ENCODE results near the gene TMED5. TPM values are rescaled to one million over a fixed set of nuclear protein-coding genes. Genes with fewer than 3 reads are reported as not detected.

TMED5 gene
- total RNA-seq, 2 experiments from 2014 or later = 29.2 to 31.6 TPM

- Mint-ChIP-seq H3K36me3 (ENCODE audit: low read depth) (peaks cover 17% of the 10 kb centered on the region), H3K4me1 (ENCODE audit: low read depth) (no peaks in the 10 kb centered on the region), H3K4me3 (no peak overlapping the region), H3K27me3 (no peaks in the 10 kb centered on the region), H3K9me3 (no peaks in the 10 kb centered on the region), H3K27ac (no peak overlapping the region)
- ATAC-seq (no peak), DNase-seq (no peak)
- ChIA-PET CTCF (interaction anchor here (1.0 kb wide), 1 partner anchor 131 kb away, joined by 4 read pairs; no protein-coding TSS in a partner anchor), POLR2A (interaction anchor here (0.7 kb wide), 1 partner anchor 38 kb away, joined by 3 read pairs; no protein-coding TSS in a partner anchor)
- TF ChIP-seq CTCF (IDR thresholded peaks at IDR 0.05) = no peak
- intact Hi-C loops (cut with micrococcal nuclease) = no loop called here
These were observed 55.5 kb downstream of the TMED5 start for GRCh38 chr1:93124556-93125355.

GRCh38 chr1:93123201-93123783, 56.9 kb downstream of the TMED5 start:
- DNase-seq (no peak), ATAC-seq (no peak)
- H3K27ac Mint-ChIP-seq = no peak overlapping the region
- no peak overlapping the region for H3K4me3 Mint-ChIP-seq
- intact Hi-C loops (cut with micrococcal nuclease) = no loop called here
- TF ChIP-seq CTCF (IDR thresholded peaks at IDR 0.05) = no peak
- ChIA-PET POLR2A (no interaction called here), CTCF (no interaction called here)
- no peaks in the 10 kb centered on the region for H3K4me1 Mint-ChIP-seq (ENCODE audit: low read depth)
- H3K36me3 Mint-ChIP-seq (ENCODE audit: low read depth) = peaks cover 21% of the 10 kb centered on the region
- no peaks in the 10 kb centered on the region for H3K27me3 Mint-ChIP-seq
- H3K9me3 Mint-ChIP-seq = no peaks in the 10 kb centered on the region

GRCh38 chr1:93120614-93121013, 59.6 kb downstream of the TMED5 start:
- POLR2A ChIA-PET = no interaction called here
- no peak overlapping the region for H3K4me3 Mint-ChIP-seq
- TF ChIP-seq CTCF (IDR thresholded peaks at IDR 0.05) = no peak
- ATAC-seq (no peak), DNase-seq (no peak)
- H3K27me3 Mint-ChIP-seq = no peaks in the 10 kb centered on the region
- peak overlapping the region; percentile 5 for H3K27ac Mint-ChIP-seq
- H3K9me3 Mint-ChIP-seq = no peaks in the 10 kb centered on the region
- H3K4me1 Mint-ChIP-seq (ENCODE audit: low read depth) = no peaks in the 10 kb centered on the region
- peaks cover 26% of the 10 kb centered on the region for H3K36me3 Mint-ChIP-seq (ENCODE audit: low read depth)
- CTCF ChIA-PET = interaction anchor here (0.6 kb wide), 1 partner anchor 184 kb away, joined by 3 read pairs; no protein-coding TSS in a partner anchor
- intact Hi-C loops (cut with micrococcal nuclease) = no loop called here

GRCh38 chr1:93114391-93114790, 65.8 kb downstream of the TMED5 start:
- H3K4me1 Mint-ChIP-seq (ENCODE audit: low read depth) = peaks cover 12% of the 10 kb centered on the region
- CTCF ChIA-PET = interaction anchor here (0.9 kb wide), 1 partner anchor 146 kb away, joined by 3 read pairs; no protein-coding TSS in a partner anchor
- no peaks in the 10 kb centered on the region for H3K27me3 Mint-ChIP-seq
- no peaks in the 10 kb centered on the region for H3K9me3 Mint-ChIP-seq
- no peak for TF ChIP-seq CTCF (IDR thresholded peaks at IDR 0.05)
- no peak overlapping the region for H3K27ac Mint-ChIP-seq
- peaks cover 36% of the 10 kb centered on the region for H3K36me3 Mint-ChIP-seq (ENCODE audit: low read depth)
- no peak overlapping the region for H3K4me3 Mint-ChIP-seq
- intact Hi-C loops (cut with micrococcal nuclease) = no loop called here
- DNase-seq (no peak), ATAC-seq (no peak)
- POLR2A ChIA-PET = no interaction called here

- ChIA-PET CTCF (no interaction called here), POLR2A (interaction anchor here (0.6 kb wide), 1 partner anchor 68 kb away, joined by 3 read pairs; no protein-coding TSS in a partner anchor)
- DNase-seq (no peak), ATAC-seq (no peak)
- H3K4me1 Mint-ChIP-seq (ENCODE audit: low read depth) = peaks cover 21% of the 10 kb centered on the region
- TF ChIP-seq CTCF (IDR thresholded peaks at IDR 0.05) = no peak
- H3K36me3 Mint-ChIP-seq (ENCODE audit: low read depth) = peaks cover 39% of the 10 kb centered on the region
- H3K27ac Mint-ChIP-seq = no peak overlapping the region
- no peaks in the 10 kb centered on the region for H3K27me3 Mint-ChIP-seq
- no peak overlapping the region for H3K4me3 Mint-ChIP-seq
- H3K9me3 Mint-ChIP-seq = peaks cover 4% of the 10 kb centered on the region
- intact Hi-C loops (cut with micrococcal nuclease) = no loop called here
These were observed 67.1 kb downstream of the TMED5 start for GRCh38 chr1:93113127-93113526.

Measured in activated CD8-positive, alpha-beta T cell treated with anti-CD3 and anti-CD28 coated beads for 36 hours (primary cell).